ENCODE data around the gene ACOT6.
"Not testable (repeated sequence)": the region's sequence is repeated elsewhere in the genome, so short reads cannot be mapped to it uniquely, and the experiment has no call there.

ACOT6 gene

GRCh38 chr14:73599499-73599898, 12.8 kb upstream of the ACOT6 start:
- no peak for DNase-seq

- DNase-seq: no peak
Observed at GRCh38 chr14:73602994-73603393, 9.3 kb upstream of the ACOT6 start.

GRCh38 chr14:73606271-73606670, 6.0 kb upstream of the ACOT6 start:
- no peak for DNase-seq

- no peak for DNase-seq
Observed at GRCh38 chr14:73607241-73607640, 5.1 kb upstream of the ACOT6 start.

- no peak for DNase-seq
Observed at GRCh38 chr14:73610687-73611086, 1.6 kb upstream of the ACOT6 start.

- no peak for DNase-seq
Observed at GRCh38 chr14:73613046-73613383, 698 bp downstream of the ACOT6 start.

- no peak for DNase-seq
Observed at GRCh38 chr14:73613419-73613963, 1.2 kb downstream of the ACOT6 start.

- no peak for DNase-seq
Observed at GRCh38 chr14:73616831-73617230, 4.5 kb downstream of the ACOT6 start.

GRCh38 chr14:73619524-73619923, 7.2 kb downstream of the ACOT6 start:
- DNase-seq: no peak

GRCh38 chr14:73620268-73620667, 8.0 kb downstream of the ACOT6 start:
- no peak for DNase-seq

- DNase-seq: no peak
Observed at GRCh38 chr14:73623504-73624054, 11.3 kb downstream of the ACOT6 start.

- DNase-seq: no peak
Observed at GRCh38 chr14:73625706-73626105, 13.4 kb downstream of the ACOT6 start.

GRCh38 chr14:73627151-73627558, 14.8 kb downstream of the ACOT6 start:
- no peak for DNase-seq

GRCh38 chr14:73630009-73630780, 17.9 kb downstream of the ACOT6 start:
- DNase-seq: no peak

GRCh38 chr14:73633116-73634010, 21.0 kb downstream of the ACOT6 start:
- DNase-seq: peak; percentile 14

- no peak for DNase-seq
Observed at GRCh38 chr14:73634011-73634833, 21.9 kb downstream of the ACOT6 start.

GRCh38 chr14:73636355-73636754, 24.0 kb downstream of the ACOT6 start:
- DNase-seq: not testable (repeated sequence)

GRCh38 chr14:73637830-73638229, 25.5 kb downstream of the ACOT6 start:
- DNase-seq: no peak

- DNase-seq: no peak
Observed at GRCh38 chr14:73640796-73641365, 28.6 kb downstream of the ACOT6 start.

GRCh38 chr14:73644531-73645247, 32.4 kb downstream of the ACOT6 start, which contains the start of gene DNAL1:
Gene DNAL1, plus strand, starts transcription at chr14:73644986. Its CDS starts 54 bp downstream, at chr14:73645040.
- DNase-seq: peak; percentile 85

- DNase-seq: no peak
Observed at GRCh38 chr14:73645248-73645610, 32.9 kb downstream of the ACOT6 start.
